IPS DF 4.7 (cell line): ENCODE results near the gene EIF3K.
"Not testable (repeated sequence)": the region's sequence is repeated elsewhere in the genome, so short reads cannot be mapped to it uniquely, and the experiment has no call there.

Source experiments
- DNase-seq: peaks from one replicate; pipeline ENCODE4 v3.0.0-alpha.2; 2013; ENCODE audit warnings: low spot score; ENCODE audit errors: extremely low read depth

EIF3K gene

GRCh38 chr19:38617764-38618589, 1.0 kb upstream of the EIF3K start, which contains the start of gene MAP4K1:
MAP4K1 (minus strand) TSS chr19:38617953; CDS start chr19:38617895, 58 bp downstream.
- DNase-seq, result no peak

GRCh38 chr19:38619361-38620174, 580 bp downstream of the EIF3K start:
- no peak for DNase-seq

GRCh38 chr19:38624822-38625221, 5.8 kb downstream of the EIF3K start:
- no peak for DNase-seq

- DNase-seq, result no peak
Measured at GRCh38 chr19:38626401-38626800, 7.4 kb downstream of the EIF3K start.

GRCh38 chr19:38629568-38629967, 10.6 kb downstream of the EIF3K start:
- no peak for DNase-seq

- not testable (repeated sequence) for DNase-seq
Measured at GRCh38 chr19:38631301-38631700, 12.3 kb downstream of the EIF3K start.

- DNase-seq, result not testable (repeated sequence)
Measured at GRCh38 chr19:38631811-38632475, 13.0 kb downstream of the EIF3K start.

- DNase-seq, result no peak
Measured at GRCh38 chr19:38632476-38633213, 13.7 kb downstream of the EIF3K start.

GRCh38 chr19:38634757-38635482, 15.9 kb downstream of the EIF3K start:
- no peak for DNase-seq

- DNase-seq, result no peak
Measured at GRCh38 chr19:38635483-38636399, 16.8 kb downstream of the EIF3K start.

- no peak for DNase-seq
Measured at GRCh38 chr19:38638461-38638860, 19.5 kb downstream of the EIF3K start.

- DNase-seq, result no peak
Measured at GRCh38 chr19:38639679-38640078, 20.7 kb downstream of the EIF3K start.

GRCh38 chr19:38640368-38640767, 21.4 kb downstream of the EIF3K start:
- DNase-seq, result no peak

GRCh38 chr19:38642176-38642575, 23.2 kb downstream of the EIF3K start:
- DNase-seq, result no peak

- DNase-seq, result no peak
Measured at GRCh38 chr19:38644719-38645118, 25.7 kb downstream of the EIF3K start.

GRCh38 chr19:38647368-38647965, 28.5 kb downstream of the EIF3K start, which contains the start of gene ACTN4:
ACTN4 (plus strand) TSS chr19:38647649; CDS start chr19:38647746, 97 bp downstream.
- DNase-seq, result no peak

- no peak for DNase-seq
Measured at GRCh38 chr19:38647966-38648768, 29.2 kb downstream of the EIF3K start.

- no peak for DNase-seq
Measured at GRCh38 chr19:38648769-38649304, 29.8 kb downstream of the EIF3K start.
